SIG-M5 (cell line): ENCODE measurements around the gene PASK.
"Not testable (repeated sequence)": the region's sequence is repeated elsewhere in the genome, so short reads cannot be mapped to it uniquely, and the experiment has no call there.

Experiments
- DNase-seq: peaks from one replicate; lab custom pipeline; 2025; lab: John Stamatoyannopoulos, UW

The PASK gene

DNA sequence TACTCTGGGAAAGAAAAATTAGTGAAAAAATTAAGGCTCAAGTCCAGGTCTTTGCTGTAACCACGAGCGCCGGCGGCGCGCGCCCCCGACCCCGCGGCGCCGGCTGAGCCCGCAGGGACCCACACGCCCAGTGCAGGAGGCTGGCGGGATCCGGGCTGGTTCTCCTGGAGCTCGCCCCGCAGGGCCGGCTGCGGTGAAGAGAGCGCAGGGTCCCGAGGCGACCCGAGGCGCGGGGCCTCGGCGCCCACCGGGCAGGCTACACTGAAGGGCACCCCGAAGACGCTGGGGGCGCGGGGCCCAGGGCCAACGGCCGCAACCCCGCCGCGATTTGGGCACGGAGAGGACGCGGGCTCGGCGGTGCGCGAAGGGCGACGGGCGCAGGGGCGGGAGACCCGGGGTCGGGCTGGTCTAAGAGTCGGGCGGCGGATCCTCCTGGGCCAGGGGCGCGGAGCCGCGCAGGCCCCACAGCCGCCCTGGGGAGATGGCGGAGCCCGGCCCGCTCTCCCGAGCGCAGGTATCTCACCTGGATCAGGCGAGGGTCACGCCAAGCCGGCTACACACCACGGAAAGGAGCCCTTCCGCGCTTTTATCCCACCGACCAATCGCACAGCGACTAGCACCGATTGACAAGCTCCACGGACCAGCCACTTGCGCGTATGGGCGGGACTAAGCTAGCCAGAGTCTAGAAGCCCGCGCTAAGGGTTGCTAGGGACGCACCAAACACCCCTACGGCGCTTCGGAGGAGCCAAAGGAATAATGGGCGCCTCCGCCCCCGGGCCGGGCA, at the start of gene PASK:
PASK (minus strand) TSS at position 582 of the 784 bp plus-strand sequence. CDS start 6,440 bp downstream, outside the sequence.
- peak; percentile 96 for DNase-seq

DNA sequence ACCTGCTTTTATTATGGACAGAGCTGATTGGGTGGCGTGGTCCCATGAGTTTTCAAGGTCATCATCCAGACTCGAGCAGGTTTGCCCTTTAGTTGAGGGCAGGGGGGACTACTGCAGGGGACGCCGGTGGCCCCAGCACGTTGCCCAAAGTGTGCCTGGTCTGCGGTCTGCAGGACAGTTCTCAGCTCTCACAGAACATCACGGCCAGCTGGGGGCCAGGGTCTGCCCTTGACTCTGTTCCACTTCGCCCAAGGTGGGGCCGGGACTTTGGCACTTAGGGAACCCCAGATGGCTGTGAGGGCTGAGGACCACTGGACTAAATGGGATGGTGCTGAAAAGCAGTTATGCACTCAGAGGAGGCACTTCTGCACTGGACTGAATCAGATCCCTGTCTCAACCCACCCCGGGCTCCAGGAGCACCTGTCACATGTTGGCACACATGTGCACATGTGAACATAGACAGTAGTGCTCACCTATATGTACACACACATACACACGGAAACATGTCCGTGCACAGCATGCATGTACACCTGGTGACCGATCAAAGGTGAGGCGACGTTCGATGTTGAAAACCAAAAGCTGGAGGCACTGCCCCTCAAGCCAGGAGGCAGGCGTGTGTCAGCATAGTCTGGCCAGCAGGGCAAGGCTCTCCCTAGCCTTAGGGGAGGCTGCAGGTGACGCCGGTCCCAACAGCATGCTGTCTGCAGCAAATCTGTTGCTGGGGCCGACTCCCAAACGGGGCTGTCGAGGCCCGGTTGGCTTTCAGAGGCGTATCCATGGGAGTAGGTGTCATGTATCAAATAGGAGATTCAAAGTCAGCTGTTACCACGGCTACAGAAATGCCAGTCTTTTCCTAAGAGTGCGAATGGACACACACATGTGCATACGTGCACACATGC, 49.4 kb upstream of the PASK start:
- DNase-seq, result no peak

DNA sequence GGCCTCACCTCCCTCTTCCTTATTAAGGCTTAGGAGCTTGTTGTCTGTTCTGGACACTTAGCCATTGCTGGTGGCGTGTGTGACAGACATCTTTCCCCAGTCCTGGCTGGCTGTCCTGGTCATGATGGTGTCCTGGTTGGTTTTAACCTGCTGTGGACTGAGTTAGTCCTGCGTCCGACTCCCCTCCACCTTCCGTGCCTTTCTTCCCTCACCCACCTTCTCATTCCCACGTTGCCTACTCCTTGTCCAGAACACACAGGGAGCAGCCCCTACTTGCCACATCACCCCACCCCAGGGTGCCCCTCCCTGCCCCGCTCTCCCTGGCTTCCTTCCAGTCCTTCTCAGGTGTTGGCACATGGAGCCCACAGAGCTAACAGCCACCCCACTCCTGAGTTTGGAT, 48.7 kb upstream of the PASK start:
- no peak for DNase-seq

DNA sequence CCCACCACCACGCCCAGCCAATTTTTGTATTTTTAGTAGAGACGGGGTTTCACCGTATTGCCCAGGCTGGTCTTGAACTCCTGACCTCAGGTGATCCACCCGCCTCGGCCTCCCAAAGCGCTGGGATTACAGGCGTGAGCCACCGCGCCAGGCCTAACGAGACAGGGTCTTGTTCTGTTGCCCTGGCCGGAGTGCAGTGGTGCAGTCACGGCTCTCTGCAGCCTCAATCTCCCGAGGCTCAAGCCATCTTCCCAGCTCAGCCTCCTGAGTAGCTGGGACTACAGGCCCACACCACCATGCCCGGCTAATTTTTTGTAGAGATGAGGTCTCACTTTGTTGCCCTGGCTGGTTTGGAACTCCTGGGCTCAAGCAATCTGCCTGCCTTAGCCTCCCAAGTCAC, 48.0 kb upstream of the PASK start:
- DNase-seq, result not testable (repeated sequence)

DNA sequence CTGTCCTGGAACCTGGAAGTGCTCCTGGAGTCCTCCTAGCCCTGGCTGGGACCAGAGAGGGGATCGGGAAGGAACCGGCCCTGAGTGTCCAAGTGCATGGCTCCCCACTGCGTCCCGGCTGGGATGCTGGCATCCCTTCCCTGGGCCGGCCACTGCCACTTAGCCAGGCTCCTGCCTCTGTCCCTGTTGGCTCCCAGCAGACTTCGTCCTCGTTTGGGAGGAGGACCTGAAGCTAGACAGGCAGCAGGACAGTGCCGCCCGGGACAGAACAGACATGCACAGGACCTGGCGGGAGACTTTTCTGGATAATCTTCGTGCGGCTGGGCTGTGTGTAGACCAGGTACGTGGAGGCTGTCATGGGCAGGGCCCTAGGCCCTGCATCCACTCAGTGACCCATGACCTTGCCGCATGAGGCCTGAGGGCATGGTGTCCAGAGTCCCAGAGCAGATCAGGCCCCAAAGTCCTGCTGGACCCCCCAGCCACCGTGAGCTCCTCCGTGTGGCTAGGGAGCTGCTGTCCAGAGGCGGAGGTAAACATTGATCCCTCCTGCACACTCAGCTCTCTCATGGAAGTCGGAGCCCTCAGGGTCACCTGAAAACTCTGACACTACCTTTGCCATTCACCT, 46.3 kb upstream of the PASK start:
- DNase-seq, result no peak

DNA sequence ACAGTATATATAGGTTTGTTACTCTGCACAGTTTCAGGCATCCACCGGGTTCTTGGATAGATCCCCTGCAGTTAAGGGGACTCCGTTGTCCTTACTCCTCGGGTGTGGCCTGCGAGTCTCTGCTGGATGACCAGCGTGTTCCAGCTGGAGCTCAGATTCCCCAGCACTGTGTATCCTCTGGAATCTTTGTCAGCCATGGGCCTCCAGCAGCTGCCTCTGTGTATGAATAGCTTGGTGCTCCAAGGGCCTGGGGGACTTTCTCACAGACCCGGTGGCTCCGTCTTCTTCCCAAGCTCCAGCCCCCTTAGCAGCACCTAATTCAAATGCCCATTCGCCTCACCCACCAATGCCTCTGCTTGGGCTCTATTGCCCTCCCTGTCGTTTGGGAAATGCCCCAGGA, 45.5 kb upstream of the PASK start:
- no peak for DNase-seq

DNA sequence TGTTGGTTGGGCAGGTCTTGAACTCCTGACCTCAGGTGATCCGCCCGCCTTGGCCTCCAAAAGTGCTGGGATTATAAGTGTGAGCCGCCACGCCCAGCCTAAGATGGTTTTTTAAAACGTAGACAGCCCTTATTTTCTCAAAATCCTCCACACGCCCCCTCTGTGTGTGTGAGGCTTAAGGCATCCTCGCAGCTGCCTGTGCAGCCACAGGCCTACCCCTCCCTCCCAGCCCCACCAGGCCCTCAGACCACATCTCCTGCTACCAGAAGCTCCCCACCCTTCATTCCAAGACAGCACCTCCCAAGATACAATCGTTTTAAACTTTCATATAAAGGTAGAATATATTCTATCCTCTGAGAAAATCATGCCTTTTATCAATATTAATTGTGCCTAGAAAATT, 44.0 kb upstream of the PASK start:
- DNase-seq, result no peak

DNA sequence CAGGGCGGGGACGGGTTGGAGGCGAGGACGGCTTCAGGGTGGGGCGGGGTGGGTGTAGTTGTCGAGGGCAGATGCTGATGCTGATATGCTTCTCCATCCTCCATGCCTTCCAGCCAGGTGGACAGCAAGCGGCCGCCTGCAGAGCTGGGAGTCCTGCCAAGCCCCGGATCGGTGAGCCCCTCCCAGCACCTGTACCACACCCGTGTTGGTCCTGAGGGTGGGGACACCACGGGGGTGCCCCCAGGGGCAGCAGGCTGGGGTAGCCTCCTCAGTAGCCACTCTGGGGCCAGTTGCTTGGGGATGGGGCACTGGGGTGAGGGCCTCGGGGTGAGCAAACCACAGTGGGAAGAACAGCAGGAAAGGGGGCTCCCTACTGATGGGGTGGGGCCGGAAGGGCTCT, 41.8 kb upstream of the PASK start:
- no peak for DNase-seq

DNA sequence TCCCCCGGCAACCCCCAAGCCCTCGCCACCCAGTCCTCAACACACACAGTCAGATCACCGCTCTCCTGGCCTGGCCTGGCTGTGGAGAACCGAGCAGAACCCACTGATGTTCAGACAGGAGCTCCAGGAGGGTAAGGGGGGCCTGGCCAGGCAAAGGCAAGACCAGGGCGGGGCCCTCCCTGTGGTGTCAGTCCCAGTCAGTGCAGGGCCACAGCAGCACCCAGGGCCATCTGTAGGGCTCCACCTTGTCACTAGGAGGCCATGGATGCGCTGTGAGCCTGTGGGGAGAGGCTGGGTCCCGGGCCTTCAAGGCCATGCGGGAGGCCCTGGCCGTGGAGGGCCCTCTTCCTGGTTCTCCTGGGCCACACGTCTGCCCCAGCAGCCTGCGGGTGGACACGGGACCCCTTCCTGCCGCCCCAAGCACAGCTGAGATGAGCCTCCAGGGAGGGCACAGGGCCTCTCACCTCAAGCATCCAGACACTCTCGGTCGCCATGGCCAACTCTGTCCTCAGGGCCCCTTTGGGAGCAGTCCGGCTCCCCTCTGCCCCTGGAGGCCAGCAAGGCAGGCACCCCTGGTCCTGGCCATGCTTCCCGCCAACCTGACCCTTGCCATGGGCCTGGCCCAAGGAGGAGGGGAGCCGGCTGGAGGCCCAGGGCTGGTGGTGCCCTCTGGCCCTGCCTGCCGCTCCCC, 41.2 kb upstream of the PASK start:
- no peak for DNase-seq

DNA sequence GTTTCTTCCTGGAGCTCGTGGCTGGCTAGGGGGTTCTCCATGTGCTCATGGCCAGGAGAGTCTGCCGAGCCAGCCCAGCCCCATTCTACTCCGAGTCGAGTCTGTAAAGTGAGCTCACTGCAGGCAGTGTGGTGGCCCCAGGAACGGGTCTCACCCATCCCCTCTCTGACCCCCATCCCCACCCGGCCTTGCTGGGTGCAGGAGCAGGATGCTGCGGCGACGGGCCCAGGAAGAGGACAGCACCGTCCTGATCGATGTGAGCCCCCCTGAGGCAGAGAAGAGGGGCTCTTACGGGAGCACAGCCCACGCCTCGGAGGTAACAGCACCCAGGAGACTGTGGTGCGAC, 40.6 kb upstream of the PASK start:
- no peak for DNase-seq

DNA sequence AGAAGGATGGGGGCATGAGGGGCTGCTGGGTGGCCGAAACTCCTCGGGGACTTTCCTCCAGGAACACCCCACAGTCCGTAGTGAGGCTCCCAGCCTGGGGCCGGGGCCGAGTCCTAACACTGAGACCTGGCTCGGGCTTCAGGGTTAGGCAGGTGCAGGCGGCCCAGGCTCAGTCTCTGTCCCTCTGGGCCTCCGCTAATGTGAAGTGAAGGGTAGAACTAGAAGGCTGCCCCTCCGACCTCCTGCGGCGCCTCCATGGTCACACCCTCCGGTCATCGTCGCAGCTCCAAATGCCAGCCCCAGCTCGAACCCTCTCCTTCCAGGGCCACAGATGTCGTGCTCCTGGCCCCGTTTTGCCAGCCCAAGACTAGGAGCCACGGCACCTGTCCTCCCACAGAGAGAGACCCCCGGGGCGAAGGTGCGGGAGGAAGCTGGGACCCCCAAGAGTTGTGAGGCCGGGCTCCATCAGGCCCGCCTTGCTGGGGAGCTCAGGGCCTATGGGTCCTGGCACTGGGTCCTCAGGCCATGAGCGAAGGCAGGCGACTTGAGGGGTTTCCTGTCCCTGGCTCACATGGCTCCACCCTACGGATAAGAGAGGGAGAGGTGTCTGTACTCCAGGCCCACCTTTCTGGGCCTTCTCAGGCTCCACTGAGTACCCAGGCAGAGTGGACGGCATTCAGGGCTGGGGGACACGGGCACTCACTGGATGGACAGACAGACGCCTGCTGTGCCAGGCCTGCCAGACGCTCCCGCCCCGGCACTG, 40.0 kb upstream of the PASK start:
- no peak for DNase-seq

DNA sequence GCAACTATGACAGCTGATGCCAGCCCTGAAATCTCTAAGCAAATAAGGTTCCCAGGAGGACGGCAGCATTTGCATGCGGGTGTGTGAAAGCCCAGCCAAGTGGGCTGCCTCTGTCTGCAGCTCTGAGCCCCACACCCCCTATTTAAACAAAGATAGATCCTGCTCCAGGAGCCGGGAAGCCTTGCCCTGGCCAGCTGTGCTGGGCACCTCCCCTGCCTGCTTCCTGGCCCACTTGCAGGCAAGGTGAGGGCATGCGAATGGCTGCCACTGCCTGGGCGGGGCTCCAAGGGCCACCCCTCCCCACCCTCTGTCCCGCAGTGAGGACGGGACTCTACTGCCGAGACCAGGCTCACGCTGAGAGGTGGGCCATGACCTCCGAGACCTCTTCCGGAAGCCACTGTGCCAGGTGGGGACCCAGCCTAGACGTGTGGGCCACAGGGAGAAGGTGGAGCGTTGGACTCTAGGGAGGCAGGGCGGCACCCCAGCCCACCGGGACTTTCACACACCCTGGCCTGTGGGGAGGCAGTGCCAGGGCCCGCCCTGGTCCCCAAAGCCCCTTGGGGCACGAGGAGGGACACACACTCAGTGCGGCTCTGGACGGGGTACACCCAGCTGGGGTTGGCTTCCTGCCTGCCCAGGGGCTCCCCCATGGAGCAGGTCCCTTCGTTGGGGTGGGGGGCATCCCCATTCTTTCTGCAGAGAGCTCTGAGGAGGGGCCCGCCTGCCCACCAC, 39.3 kb upstream of the PASK start, which contains the start of gene ANO7:
ANO7 (plus strand) TSS at position 317 of the 732 bp plus-strand sequence. CDS start 1,387 bp downstream, outside the sequence.
- no peak for DNase-seq

DNA sequence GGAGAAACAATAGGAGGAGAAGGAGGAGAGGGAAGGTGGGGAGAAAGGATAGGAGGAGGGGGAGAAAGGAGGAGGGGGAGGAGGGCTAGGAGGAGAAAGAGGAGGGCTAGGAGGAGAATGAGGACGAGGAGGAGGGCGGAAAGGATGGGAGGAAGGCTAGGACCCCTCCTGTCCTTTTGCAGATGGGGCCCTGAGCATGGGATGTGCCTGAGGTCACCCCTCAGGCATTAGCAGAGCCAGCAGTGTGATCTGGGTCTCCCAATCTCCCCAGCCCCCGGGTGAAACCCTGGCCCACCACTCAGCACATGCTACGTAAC, 38.6 kb upstream of the PASK start:
- DNase-seq, result no peak

DNA sequence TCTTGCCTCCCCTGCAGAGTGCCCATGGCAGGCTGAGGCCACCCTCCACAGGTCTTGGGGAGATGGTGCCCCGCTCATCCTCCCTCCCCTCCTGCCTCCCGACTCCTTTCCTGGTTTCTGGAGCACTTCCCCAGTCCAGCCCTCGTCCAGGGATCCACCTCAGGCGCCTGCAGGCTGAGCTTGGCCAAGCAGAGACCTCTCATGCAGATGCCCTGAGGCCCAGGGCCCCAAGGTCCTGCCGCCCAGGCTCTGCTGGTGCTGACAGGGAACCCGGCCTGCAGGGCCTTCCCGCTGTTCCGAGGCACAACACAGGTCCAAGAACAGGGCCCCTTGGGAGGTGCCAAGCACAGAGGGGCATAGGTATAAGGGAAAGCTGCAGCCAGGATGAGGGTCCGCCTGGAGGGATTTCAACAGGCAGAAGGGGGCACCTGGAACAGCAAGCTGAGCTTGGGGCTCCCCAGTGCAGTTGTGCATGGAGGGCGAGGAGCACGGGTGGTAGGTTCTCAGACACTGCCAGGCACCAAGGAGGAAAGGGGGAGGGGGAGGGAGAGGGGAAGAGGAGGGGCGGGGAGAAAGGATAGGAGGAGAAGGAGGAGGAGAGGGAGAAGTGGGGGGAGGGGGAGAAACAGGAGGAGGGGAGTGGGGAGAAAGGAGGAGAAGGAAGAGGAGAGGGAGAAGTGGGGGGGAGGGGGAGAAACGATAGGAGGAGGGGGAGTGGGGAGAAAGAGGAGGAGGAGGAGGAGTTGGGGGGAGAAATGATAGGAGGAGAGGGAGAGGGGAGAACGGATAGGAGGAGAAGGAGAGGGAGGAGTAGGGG, 38.0 kb upstream of the PASK start:
- DNase-seq, result no peak

DNA sequence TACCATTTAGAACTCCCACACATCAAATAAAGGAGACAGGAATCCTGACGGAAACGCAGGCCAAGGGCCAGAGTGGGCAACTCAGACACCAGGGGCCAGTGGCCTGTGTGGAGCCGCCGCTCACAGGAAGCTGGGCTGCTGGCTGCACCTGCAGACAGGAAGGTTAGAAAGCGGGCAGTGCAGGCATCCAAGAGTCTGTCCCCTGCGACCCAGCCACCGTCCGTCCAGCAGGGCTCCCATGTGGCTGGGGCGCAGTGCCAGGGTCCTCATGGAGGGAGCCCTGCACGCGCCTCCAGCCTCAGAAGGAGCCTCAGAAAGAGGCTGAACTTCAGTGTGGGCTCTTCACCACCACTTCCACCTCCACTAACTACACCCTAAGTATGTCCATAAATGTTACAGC, 36.7 kb upstream of the PASK start:
- no peak for DNase-seq

DNA sequence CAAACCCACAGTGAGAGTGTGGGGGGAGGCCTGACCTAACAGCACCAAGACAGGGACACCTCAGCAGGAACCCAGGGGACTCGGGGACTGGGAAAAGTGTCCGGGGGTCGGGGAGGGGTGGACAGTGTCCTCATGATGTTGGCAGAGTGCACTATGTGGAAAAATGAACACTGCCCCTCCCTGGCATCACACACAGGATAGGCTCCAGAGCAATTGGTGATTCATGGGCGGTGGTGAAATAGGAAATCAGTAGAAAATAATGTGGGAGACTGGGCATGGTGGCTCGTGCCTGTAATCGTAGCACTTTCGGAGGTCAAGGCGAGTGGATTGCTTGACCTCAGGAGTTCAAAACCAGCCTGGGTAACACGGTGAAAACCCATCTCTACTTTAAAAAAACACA, 35.6 kb upstream of the PASK start:
- no peak for DNase-seq

DNA sequence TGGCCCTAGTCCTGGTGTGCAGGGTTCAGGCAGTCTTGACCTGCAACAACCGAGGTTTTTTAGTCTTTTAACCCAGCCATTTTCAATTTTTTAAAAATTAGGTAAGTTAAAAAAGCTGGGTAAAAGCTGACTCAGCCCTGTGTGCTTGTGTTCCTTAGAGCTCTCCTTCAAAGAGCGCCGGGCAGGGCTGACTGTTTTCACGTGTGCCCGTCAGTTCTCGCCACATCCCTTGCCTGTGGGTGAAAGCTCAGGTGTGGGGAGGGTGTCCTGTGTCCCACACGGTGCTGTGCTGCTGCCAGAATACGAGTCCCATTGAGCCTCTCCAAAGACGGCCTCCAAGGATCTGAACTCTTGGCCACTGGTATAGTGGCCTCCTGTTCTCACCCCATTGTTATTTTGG, 33.9 kb upstream of the PASK start:
- DNase-seq, result no peak

DNA sequence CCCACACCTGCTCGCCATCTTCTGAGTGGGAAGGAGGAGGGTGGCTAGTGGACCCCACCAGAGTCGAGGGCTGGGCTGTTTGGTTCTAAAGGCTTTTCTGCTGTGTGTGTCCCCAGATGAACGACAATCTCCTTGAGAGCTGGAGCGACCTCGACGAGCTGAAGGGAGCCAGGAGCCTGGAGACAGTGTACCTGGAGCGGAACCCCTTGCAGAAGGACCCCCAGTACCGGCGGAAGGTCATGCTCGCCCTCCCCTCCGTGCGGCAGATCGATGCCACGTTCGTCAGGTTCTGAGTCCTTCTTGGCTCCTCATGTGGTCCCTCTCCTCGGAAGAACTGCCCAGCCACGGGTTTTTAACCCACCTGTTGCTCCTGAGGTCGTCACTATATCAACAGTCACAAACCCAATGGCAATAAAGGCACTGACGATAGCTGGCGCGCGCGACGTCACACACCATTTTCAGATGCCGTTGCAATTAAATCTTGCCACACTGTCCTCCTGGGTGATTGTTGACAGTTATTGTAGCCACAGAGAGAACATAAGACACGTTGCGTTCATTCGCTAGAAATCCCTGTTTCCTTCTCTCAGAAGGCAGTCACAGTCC, 33.4 kb upstream of the PASK start:
- DNase-seq, result no peak

DNA sequence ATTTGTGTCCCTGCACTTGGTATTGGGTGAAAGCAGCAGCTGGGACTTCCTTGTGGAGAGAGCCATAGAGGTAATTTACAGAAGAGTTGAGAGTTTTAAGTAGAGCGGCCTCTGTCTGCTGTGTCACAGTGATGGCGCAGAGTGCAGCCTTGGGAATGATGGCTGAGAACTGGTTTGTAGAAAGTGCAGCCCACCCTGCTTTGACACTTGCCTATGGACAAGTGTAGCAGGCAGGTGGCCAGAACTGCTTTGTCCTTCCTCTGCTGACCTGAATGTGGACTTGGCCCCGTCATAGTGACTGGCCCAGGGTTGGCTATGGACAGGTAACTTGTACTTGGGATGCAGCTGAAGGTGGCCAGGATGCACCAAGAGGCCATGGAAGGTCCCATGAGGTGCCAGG, 32.9 kb upstream of the PASK start:
- DNase-seq, result no peak

DNA sequence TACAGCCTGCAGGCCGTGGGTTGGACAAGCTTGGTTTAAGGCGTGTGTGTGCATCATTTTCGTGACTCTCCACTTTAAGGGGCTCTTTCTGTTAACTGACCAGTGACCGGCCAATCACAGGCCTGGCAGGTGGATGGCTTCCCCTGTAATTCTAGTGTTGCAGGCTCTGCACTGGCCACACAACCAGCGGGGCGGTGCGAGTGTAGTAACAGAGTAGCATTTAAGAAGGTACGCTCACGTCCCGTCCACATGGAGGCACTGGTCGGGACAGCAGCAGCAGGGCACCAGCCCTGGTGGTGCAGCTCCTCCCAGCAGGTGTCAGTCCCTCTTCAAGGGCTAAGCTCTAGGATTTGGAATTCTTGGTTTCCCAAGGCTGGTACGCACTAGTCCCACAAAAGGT, 31.2 kb upstream of the PASK start:
- no peak for DNase-seq
